HCT116 (cell line): ENCODE results near the gene RIOX2. TPM values are rescaled to one million over a fixed set of nuclear protein-coding genes. Genes with fewer than 3 reads are reported as not detected.

Experiments
- ATAC-seq: fragments of 200-7000 bp; cut with Tn5 transposase; 2 replicates; pipeline ENCODE4 v1.9.1; 2020; ENCODE audit warnings: mild to moderate bottlenecking, moderate library complexity
- BruUV-seq: library from RNA; stranded (reverse); fragments of 400-500 nt; replicated peaks from 2 replicates; lab custom pipeline; 2021; lab: Mats Ljungman, UMichigan
- CTCF ChIA-PET: fragments of 300-600 bp; sonication (Branson Sonifier 250); formaldehyde crosslinking; loops from one replicate; lab custom pipeline; 2021; ENCODE audit warnings: antibody characterized with exemption; lab: Charles Lee
- POLR2A ChIA-PET: fragments of 300-600, 350-600 bp; sonication (Branson Sonifier 250); formaldehyde crosslinking; loops from one replicate; lab custom pipeline; 2021; ENCODE audit warnings: antibody characterized with exemption; lab: Charles Lee
- RAD21 ChIA-PET, 2 experiments: fragments of 300-600 bp; sonication (Branson Sonifier 250); formaldehyde crosslinking; loops; one replicate each; lab custom pipeline; 2023; ENCODE audit warnings: low total read pairs in 2 of 2; ENCODE audit not compliant: uncharacterized antibody in 2 of 2, unreplicated experiment in 2 of 2, low non-redundant PET in 1 of 2; lab: Charles Lee
- DNase-seq: peaks from one replicate; pipeline ENCODE4 v3.0.0-alpha.2; 2010; ENCODE audit warnings: low read depth, low spot score
- H2AFZ ChIP-seq: fragments of 200-600 bp; shearing (Covaris generic), sonication (generic); 2 replicates; pipeline ENCODE4 v1.6.1; 2017; ENCODE audit warnings: low read depth, mixed run types, mixed read lengths, antibody characterized with exemption, low read length; ENCODE audit not compliant: poor library complexity, severe bottlenecking
- H3K27ac ChIP-seq: 2 replicates; pipeline ENCODE4 v1.5.1; 2012; ENCODE audit warnings: low read depth, low read length
- H3K27me3 ChIP-seq: fragments of 200-600 bp; sonication (generic); 2 replicates; pipeline ENCODE4 v1.6.1; 2016; ENCODE audit warnings: mixed run types, low read length, mixed read lengths; ENCODE audit not compliant: insufficient read depth
- H3K36me3 ChIP-seq, 2 experiments: fragments of 200-500 bp in 1 of 2; fragments of 200-600 bp in 1 of 2; sonication (Bioruptor generic) in 1 of 2; sonication (generic) in 1 of 2; 2 replicates each; pipeline versions ENCODE4 v1.5.1 to v1.6.1; 2014 to 2016; ENCODE audit warnings: low read length in 2 of 2, inconsistent platforms in 1 of 2, mixed read lengths in 1 of 2, mixed run types in 1 of 2; ENCODE audit not compliant: insufficient read depth in 2 of 2, control insufficient read depth in 1 of 2
- H3K4me1 ChIP-seq, 2 experiments: fragments of 200-600 bp in 1 of 2; sonication (generic) in 1 of 2; 2 replicates each; pipeline versions ENCODE4 v1.5.1 to v1.6.1; 2012 to 2017; ENCODE audit warnings: low read length in 2 of 2, inconsistent platforms in 1 of 2, mild to moderate bottlenecking in 1 of 2, mixed read lengths in 1 of 2, mixed run types in 1 of 2, moderate library complexity in 1 of 2; ENCODE audit not compliant: insufficient read depth in 2 of 2, control insufficient read depth in 1 of 2
- H3K4me2 ChIP-seq: fragments of 200-600 bp; sonication (generic); 2 replicates; pipeline ENCODE4 v1.6.1; 2017; ENCODE audit warnings: mixed run types, low read length, mixed read lengths
- H3K4me3 ChIP-seq, 2 experiments: fragments of 200-600 bp in 1 of 2; sonication (generic) in 1 of 2; replicated peaks in 1 of 2; 2 replicates each; pipeline ENCODE4 v1.5.1; 2011 to 2016; ENCODE audit warnings: low read length in 2 of 2, control low read depth in 1 of 2, low read depth in 1 of 2, mild to moderate bottlenecking in 1 of 2, mixed read lengths in 1 of 2, mixed run types in 1 of 2
- H3K79me2 ChIP-seq: fragments of 200-600 bp; sonication (generic); 2 replicates; pipeline ENCODE4 v1.6.1; 2017; ENCODE audit warnings: mild to moderate bottlenecking, mixed run types, low read length, moderate library complexity, mixed read lengths; ENCODE audit not compliant: insufficient read depth
- H3K9ac ChIP-seq: fragments of 200-600 bp; sonication (generic); 2 replicates; pipeline ENCODE4 v1.6.1; 2016; ENCODE audit warnings: low read length, mixed read lengths
- H3K9me2 ChIP-seq: fragments of 200-600 bp; sonication (generic), shearing (Covaris generic); 2 replicates; pipeline ENCODE4 v1.6.1; 2017; ENCODE audit warnings: mixed run types, mild to moderate bottlenecking, moderate library complexity; ENCODE audit not compliant: insufficient read depth
- H3K9me3 ChIP-seq, 2 experiments: fragments of 200-500 bp in 1 of 2; fragments of 200-600 bp in 1 of 2; sonication (Bioruptor generic) in 1 of 2; sonication (generic) in 1 of 2; 2 replicates each; pipeline ENCODE4 v1.6.1; 2014 to 2017; ENCODE audit warnings: low read length in 2 of 2, mixed read lengths in 2 of 2, inconsistent platforms in 1 of 2, low read depth in 1 of 2, mild to moderate bottlenecking in 1 of 2, mixed run types in 1 of 2, moderate library complexity in 1 of 2; ENCODE audit not compliant: control insufficient read depth in 1 of 2, insufficient read depth in 1 of 2
- H4K20me1 ChIP-seq: fragments of 200-600 bp; sonication (generic), shearing (Covaris generic); 2 replicates; pipeline ENCODE4 v1.6.1; 2017; ENCODE audit warnings: mixed run types, mild to moderate bottlenecking, moderate library complexity; ENCODE audit not compliant: insufficient read depth
- CTCF ChIP-seq, 3 experiments: fragments of 200-600 bp in 1 of 3; sonication (generic) in 1 of 3; IDR thresholded peaks in 2 of 3; conservative IDR thresholded peaks in 1 of 3; 2 replicates each; pipeline ENCODE4 v1.5.1; 2012 to 2017; ENCODE audit warnings: low read depth in 2 of 3, low read length in 2 of 3, antibody characterized with exemption in 1 of 3, borderline replicate concordance in 1 of 3, control low read depth in 1 of 3, mild to moderate bottlenecking in 1 of 3, mixed read lengths in 1 of 3, mixed run types in 1 of 3, moderate library complexity in 1 of 3; ENCODE audit not compliant: insufficient read depth in 1 of 3
- ELF1 ChIP-seq: IDR thresholded peaks from 2 replicates; pipeline ENCODE4 v1.6.1; 2012; ENCODE audit warnings: low read depth, borderline replicate concordance
- MAX ChIP-seq: IDR thresholded peaks from 2 replicates; pipeline ENCODE4 v1.6.1; 2012
- RAD21 ChIP-seq: IDR thresholded peaks from 2 replicates; pipeline ENCODE4 v1.6.1; 2012; ENCODE audit warnings: low read depth, mild to moderate bottlenecking
- SP1 ChIP-seq: IDR thresholded peaks from 2 replicates; pipeline ENCODE4 v1.6.1; 2012; ENCODE audit warnings: low read depth
- TCF7L2 ChIP-seq: IDR thresholded peaks from 2 replicates; pipeline ENCODE4 v1.7.0; 2011; ENCODE audit warnings: borderline replicate concordance, inconsistent platforms; ENCODE audit not compliant: insufficient read depth, insufficient read length; ENCODE audit errors: extremely low read depth
- intact Hi-C: fragments of 100-400 bp; cut with micrococcal nuclease; formaldehyde crosslinking; loops from 2 replicates; pipeline ENCODE4 v1.10.0; 2022
- total RNA-seq: library from RNA; stranded (reverse); gene quantifications from one replicate; pipeline ENCODE4 v1.2.1, GENCODE V29; 2021; ENCODE audit not compliant: unreplicated experiment

The RIOX2 gene
- total RNA-seq, 1 experiment from 2014 or later, result 39.1 TPM

GRCh38 chr3:98003306-98003969 is 31.2 kb upstream of the RIOX2 start:
- Histone ChIP-seq H3K4me3 (no peak overlapping the region), H3K9me3 (no peaks in the 10 kb centered on the region), H3K9me2 (no peaks in the 10 kb centered on the region), H3K27ac (no peak overlapping the region), H3K36me3 (no peaks in the 10 kb centered on the region), H3K79me2 (no peaks in the 10 kb centered on the region), H3K27me3 (no peaks in the 10 kb centered on the region), H3K4me1 (no peaks in the 10 kb centered on the region), H4K20me1 (no peaks in the 10 kb centered on the region), H2AFZ (no peak overlapping the region), H3K9ac (no peak overlapping the region)
- no TSS peak for BruUV-seq
- ChIA-PET CTCF (interaction anchor here (1.1 kb wide), 1 partner anchor 284 kb away, joined by 3 read pairs; no protein-coding TSS in a partner anchor), RAD21 (no interaction called here)
- intact Hi-C loops, result no loop called here
- ATAC-seq (no peak), DNase-seq (no peak)
- TF ChIP-seq SP1, result no peak
- TF ChIP-seq, all 23 proteins: peak for 0
- POLR2A ChIA-PET, result no interaction called here
- no peak overlapping the region for H3K4me2 ChIP-seq

DNA sequence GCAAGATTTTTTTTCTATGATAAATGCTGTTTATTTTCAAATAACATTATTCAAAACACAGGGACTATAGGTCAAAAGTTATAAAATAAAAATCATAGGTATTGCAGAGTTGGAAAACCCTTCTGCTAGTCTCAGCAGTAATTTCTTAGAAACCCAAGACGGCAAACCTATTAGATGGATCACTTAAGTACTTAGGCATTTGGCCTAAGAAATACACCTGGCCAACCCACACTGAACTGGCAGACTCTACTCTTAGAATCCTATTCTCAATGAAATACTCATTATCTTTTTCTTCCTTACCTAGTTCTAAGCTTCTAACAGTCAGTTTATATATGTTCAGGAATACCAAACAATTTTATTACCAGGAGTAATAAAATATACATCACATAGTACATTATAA is 30.5 kb upstream of the RIOX2 start:
- CTCF ChIA-PET, result no interaction called here
- Histone ChIP-seq H3K79me2 (no peaks in the 10 kb centered on the region), H2AFZ (no peak overlapping the region), H3K4me2 (no peak overlapping the region), H3K4me3 (no peak overlapping the region), H3K4me1 (no peaks in the 10 kb centered on the region), H3K27me3 (no peaks in the 10 kb centered on the region)
- no TSS peak for BruUV-seq
- intact Hi-C loops, result no loop called here
- no peak for DNase-seq
- TF ChIP-seq TCF7L2 (no peak), RAD21 (no peak), MAX (no peak), ELF1 (no peak), CTCF (IDR thresholded peaks at IDR 0.05 in 2 of 3, conservative IDR thresholded peaks at IDR 0.05 in 1 of 3; ENCODE audit: borderline replicate concordance in 1 of 3, insufficient read depth in 1 of 3, low read depth in 2 of 3, low read length in 2 of 3) (no peak)
- TF ChIP-seq, all 23 proteins: peak for 0
- Histone ChIP-seq H4K20me1 (no peaks in the 10 kb centered on the region), H3K27ac (no peak overlapping the region), H3K9me2 (no peaks in the 10 kb centered on the region), H3K36me3 (no peaks in the 10 kb centered on the region), H3K9ac (no peak overlapping the region), H3K9me3 (no peaks in the 10 kb centered on the region)
- RAD21 ChIA-PET, result no interaction called here
- POLR2A ChIA-PET, result no interaction called here
- ATAC-seq, result no peak
